Panc1 (cell line): ENCODE data around the gene ACSS1.

ENCODE experiments used
- POLR2AphosphoS5 ChIP-seq: IDR thresholded peaks from 2 replicates; pipeline ENCODE4 v1.6.1; 2012; ENCODE audit warnings: mild to moderate bottlenecking, low read depth, low read length, moderate library complexity
- REST ChIP-seq, 2 experiments: IDR thresholded peaks; 2 replicates each; pipeline ENCODE4 v1.6.1; 2011 to 2012; ENCODE audit warnings: low read depth in 2 of 2, control low read depth in 1 of 2, low read length in 1 of 2, mild to moderate bottlenecking in 1 of 2, moderate library complexity in 1 of 2; ENCODE audit not compliant: insufficient read depth in 1 of 2

- TF ChIP-seq POLR2AphosphoS5 (no peak), REST (IDR thresholded peaks at IDR 0.05; ENCODE audit: insufficient read depth in 1 of 2, low read depth in 2 of 2, low read length in 1 of 2) (no peak)
Measured at GRCh38 chr20:25072226-25072811, 14.4 kb upstream of the ACSS1 start.
